ENCODE data around the gene MILR1.
A peak's percentile ranks its signal among the peaks of the same experiment; 100 is the strongest.

The MILR1 gene

DNA sequence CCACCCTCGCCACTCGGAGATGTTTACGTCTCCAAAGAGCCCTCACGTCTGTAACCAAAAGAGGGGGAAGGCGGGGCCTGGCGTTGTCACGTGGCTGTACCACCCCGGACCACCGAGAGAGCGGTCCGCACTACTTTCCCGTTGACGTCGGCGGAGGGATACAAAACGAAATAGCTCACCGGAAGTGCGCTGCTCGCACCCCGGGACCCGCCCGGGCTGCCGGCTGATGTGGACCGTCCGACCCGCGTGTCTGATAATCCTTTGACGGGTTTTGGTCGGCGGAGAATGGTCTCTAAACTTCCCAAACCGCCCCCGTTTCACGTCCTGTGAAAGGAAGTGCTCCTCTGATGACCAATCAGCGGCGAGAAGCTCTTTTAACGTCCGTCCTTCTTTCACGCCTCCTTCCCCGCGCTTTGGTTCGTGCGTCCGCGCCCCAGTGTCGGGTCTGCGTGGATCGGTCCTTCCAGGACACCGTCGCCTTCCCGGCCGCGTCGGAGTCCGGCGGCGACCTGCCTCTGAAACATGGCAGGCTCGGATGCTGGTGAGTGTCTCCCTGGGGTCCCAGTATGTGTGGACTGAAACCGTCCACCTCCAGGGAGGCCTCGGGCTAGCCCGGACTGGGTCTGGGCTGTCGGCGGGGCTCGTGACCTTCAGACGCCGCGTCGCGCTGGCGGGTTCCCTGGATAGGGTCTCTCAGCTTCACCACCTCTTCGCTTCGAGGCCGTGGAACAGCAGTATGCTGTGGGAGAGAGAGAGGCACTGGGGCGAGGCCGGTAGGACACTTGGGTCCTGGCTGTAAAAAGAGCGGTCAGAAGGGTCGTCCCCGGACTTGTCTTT lies 57.9 kb downstream of the MILR1 start, which contains the start of gene CEP95:
CEP95 (plus strand) TSS at position 402 of the 837 bp plus-strand sequence; CDS start at position 523, 121 bp downstream.
- Histone ChIP-seq H3K4me1 (ENCODE audit: control insufficient read depth, low read depth, low read length) (no peaks in the 10 kb centered on the region), H3K4me3 (ENCODE audit: low read length) (peak within 1 kb of the TSS; percentile 92), H3K36me3 (ENCODE audit: control insufficient read depth, low read depth, low read length) (peaks cover 51% of the 10 kb centered on the region), H3K9ac (ENCODE audit: low read length) (peak within 1 kb of the TSS; percentile 100), H3K27ac (ENCODE audit: low read length) (peak within 1 kb of the TSS; percentile 97), H3K9me3 (ENCODE audit: control insufficient read depth, low read depth, low read length) (no peaks in the 10 kb centered on the region), H3K27me3 (ENCODE audit: control insufficient read depth, insufficient read depth, low read length) (no peaks in the 10 kb centered on the region)

DNA sequence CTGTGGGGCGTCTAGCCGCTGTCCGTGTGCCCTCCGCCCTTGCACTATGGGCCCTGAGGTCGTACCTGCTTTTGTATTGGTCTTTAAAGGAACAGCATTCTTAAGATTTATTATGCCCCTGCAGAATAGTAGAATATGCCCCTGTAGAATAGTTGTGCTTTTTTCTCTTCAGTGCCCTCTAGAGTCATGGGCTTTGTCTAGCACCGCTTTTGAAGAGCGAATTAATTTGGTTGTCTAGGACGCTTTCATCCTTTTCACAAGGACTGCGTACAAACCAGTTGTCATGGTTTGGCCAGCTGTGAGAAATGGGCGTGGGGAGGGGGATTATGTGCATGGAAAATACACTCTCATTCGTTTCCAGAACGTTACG lies 58.5 kb downstream of the MILR1 start:
- peak overlapping the region; percentile 100 for H3K9ac ChIP-seq (ENCODE audit: low read length)
- H3K27ac ChIP-seq (ENCODE audit: low read length), result peak overlapping the region; percentile 91
- H3K27me3 ChIP-seq (ENCODE audit: control insufficient read depth, insufficient read depth, low read length), result no peaks in the 10 kb centered on the region
- no peaks in the 10 kb centered on the region for H3K9me3 ChIP-seq (ENCODE audit: control insufficient read depth, low read depth, low read length)
- peaks cover 51% of the 10 kb centered on the region for H3K36me3 ChIP-seq (ENCODE audit: control insufficient read depth, low read depth, low read length)
- no peaks in the 10 kb centered on the region for H3K4me1 ChIP-seq (ENCODE audit: control insufficient read depth, low read depth, low read length)
- H3K4me3 ChIP-seq (ENCODE audit: low read length), result peak overlapping the region; percentile 92

DNA sequence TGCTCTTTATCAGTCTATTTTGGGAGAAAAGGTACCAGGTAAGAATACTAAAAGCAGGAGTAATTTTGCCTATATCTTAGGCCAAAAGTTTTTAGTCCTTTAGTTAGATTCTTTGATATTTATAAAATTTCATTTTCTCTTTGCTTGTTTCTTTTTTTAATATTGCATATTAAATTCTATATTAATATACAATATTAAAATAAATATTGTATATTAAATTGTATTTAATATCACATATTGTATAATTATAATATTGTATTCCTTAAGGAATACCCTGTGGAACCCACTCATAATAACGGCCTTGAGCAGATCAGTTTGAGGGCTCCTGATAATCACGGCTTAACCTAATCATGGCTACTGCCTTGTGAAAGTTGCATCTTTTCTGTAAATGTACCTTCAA lies 59.8 kb downstream of the MILR1 start:
- Histone ChIP-seq H3K36me3 (ENCODE audit: control insufficient read depth, low read depth, low read length) (peaks cover 51% of the 10 kb centered on the region), H3K4me3 (ENCODE audit: low read length) (peak overlapping the region; percentile 92), H3K9me3 (ENCODE audit: control insufficient read depth, low read depth, low read length) (no peaks in the 10 kb centered on the region), H3K4me1 (ENCODE audit: control insufficient read depth, low read depth, low read length) (no peaks in the 10 kb centered on the region), H3K27me3 (ENCODE audit: control insufficient read depth, insufficient read depth, low read length) (no peaks in the 10 kb centered on the region), H3K9ac (ENCODE audit: low read length) (no peak overlapping the region), H3K27ac (ENCODE audit: low read length) (no peak overlapping the region)

DNA sequence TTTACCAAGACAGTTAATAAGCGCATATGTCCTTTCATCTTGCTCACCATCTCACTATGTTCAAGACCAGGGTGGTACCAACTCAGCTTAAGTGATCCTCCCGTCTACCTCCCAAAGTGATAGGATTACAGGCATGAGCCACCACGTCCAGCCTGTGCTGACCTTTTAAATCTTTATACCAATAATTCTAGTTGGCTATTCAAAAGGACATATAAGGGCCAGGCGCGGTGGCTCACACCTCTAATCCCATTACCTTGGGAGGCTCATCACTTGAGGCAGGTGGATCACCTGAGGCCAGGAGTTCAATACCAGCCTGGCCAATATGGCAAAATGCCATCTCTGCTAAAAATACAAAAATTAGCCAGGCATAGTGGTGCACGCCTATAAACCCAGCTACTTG lies 60.3 kb downstream of the MILR1 start:
- no peak overlapping the region for H3K27ac ChIP-seq (ENCODE audit: low read length)
- no peaks in the 10 kb centered on the region for H3K27me3 ChIP-seq (ENCODE audit: control insufficient read depth, insufficient read depth, low read length)
- H3K9ac ChIP-seq (ENCODE audit: low read length), result no peak overlapping the region
- H3K4me3 ChIP-seq (ENCODE audit: low read length), result no peak overlapping the region
- no peaks in the 10 kb centered on the region for H3K4me1 ChIP-seq (ENCODE audit: control insufficient read depth, low read depth, low read length)
- peaks cover 51% of the 10 kb centered on the region for H3K36me3 ChIP-seq (ENCODE audit: control insufficient read depth, low read depth, low read length)
- H3K9me3 ChIP-seq (ENCODE audit: control insufficient read depth, low read depth, low read length), result no peaks in the 10 kb centered on the region

DNA sequence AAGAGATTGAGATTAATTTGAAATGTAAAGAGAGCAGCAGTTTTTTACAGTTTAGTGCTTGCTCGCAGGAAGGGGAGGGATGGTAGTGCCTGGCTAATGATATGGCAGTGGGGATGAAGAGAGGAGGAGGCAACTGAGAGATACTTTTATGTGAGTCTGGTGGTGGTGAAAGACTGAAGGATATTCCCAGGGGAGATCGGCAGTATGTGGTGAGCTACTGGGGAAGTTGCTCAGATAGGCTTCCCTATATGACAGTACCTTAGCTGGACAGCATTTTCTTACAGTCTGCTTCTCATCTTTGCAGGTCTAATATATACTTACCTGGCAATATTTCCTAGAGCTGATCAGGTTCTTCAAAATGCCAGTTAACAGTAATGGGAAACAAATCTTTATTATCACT lies 66.5 kb downstream of the MILR1 start:
- peaks cover 84% of the 10 kb centered on the region for H3K36me3 ChIP-seq (ENCODE audit: control insufficient read depth, low read depth, low read length)
- no peaks in the 10 kb centered on the region for H3K9me3 ChIP-seq (ENCODE audit: control insufficient read depth, low read depth, low read length)
- H3K27me3 ChIP-seq (ENCODE audit: control insufficient read depth, insufficient read depth, low read length), result no peaks in the 10 kb centered on the region
- H3K4me1 ChIP-seq (ENCODE audit: control insufficient read depth, low read depth, low read length), result no peaks in the 10 kb centered on the region
- H3K4me3 ChIP-seq (ENCODE audit: low read length), result no peak overlapping the region
- no peak overlapping the region for H3K27ac ChIP-seq (ENCODE audit: low read length)
- H3K9ac ChIP-seq (ENCODE audit: low read length), result no peak overlapping the region

DNA sequence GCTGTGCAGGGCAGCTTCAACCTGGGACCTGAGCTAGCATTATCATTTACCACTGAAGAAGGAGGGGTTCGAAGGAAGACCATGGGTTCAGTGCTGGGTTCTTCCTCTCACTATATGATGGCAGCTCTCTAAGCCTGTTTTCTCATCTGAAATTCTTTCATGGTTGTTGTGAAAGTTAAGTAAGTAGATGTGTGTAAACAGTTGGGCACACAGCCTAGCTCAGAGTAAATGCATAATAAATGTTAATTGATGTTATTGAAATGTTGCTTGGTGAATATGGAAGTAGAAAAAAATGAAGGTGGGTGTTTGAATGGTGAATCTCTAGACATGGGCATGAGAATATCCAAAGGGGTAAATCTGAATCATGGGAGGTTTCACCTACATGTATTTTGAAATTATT lies 66.9 kb downstream of the MILR1 start:
- H3K4me3 ChIP-seq (ENCODE audit: low read length), result no peak overlapping the region

More for the DNA sequence above, 66.9 kb downstream of the MILR1 start:
- Histone ChIP-seq H3K4me1 (ENCODE audit: control insufficient read depth, low read depth, low read length) (no peaks in the 10 kb centered on the region), H3K9me3 (ENCODE audit: control insufficient read depth, low read depth, low read length) (no peaks in the 10 kb centered on the region), H3K27ac (ENCODE audit: low read length) (no peak overlapping the region), H3K9ac (ENCODE audit: low read length) (no peak overlapping the region), H3K36me3 (ENCODE audit: control insufficient read depth, low read depth, low read length) (peaks cover 88% of the 10 kb centered on the region), H3K27me3 (ENCODE audit: control insufficient read depth, insufficient read depth, low read length) (no peaks in the 10 kb centered on the region)
